OCI-LY7 (cell line): ENCODE data around the gene BZW1. TPM values are rescaled to one million over a fixed set of nuclear protein-coding genes. Genes with fewer than 3 reads are reported as not detected.

Experiments
- BruUV-seq: library from RNA; stranded (reverse); fragments of 400-500 nt; replicated peaks from 2 replicates; lab custom pipeline; 2021; lab: Mats Ljungman, UMichigan
- CTCF ChIA-PET: fragments of 300-600 bp; sonication (Branson Sonifier 250); formaldehyde crosslinking; loops from one replicate; lab custom pipeline; 2022; ENCODE audit warnings: antibody characterized with exemption; ENCODE audit not compliant: unreplicated experiment; lab: Charles Lee
- POLR2A ChIA-PET: fragments of 300-600 bp; sonication (Branson Sonifier 250); formaldehyde crosslinking; loops from one replicate; lab custom pipeline; 2022; ENCODE audit warnings: antibody characterized with exemption; lab: Charles Lee
- DNase-seq: peaks from one replicate; pipeline ENCODE4 v3.0.0-alpha.2; 2015; ENCODE audit warnings: low spot score
- H2AFZ ChIP-seq: fragments of 200-600 bp; sonication (generic), shearing (Covaris generic); 2 replicates; pipeline ENCODE4 v1.6.1; 2014; ENCODE audit warnings: mild to moderate bottlenecking, antibody characterized with exemption, low read length, moderate library complexity
- H3K27ac ChIP-seq: fragments of 200-600 bp; sonication (generic); 2 replicates; pipeline ENCODE4 v1.5.1; 2014; ENCODE audit warnings: mixed run types, low read depth, mild to moderate bottlenecking, moderate library complexity, low read length, inconsistent platforms; ENCODE audit not compliant: poor library complexity, severe bottlenecking
- H3K36me3 ChIP-seq: fragments of 200-600 bp; sonication (generic); 2 replicates; pipeline ENCODE4 v1.6.1; 2014; ENCODE audit warnings: mild to moderate bottlenecking, antibody characterized with exemption, low read length, moderate library complexity, mixed read lengths; ENCODE audit not compliant: insufficient read depth
- H3K4me1 ChIP-seq: fragments of 200-600 bp; sonication (generic); 2 replicates; pipeline ENCODE4 v1.5.1; 2014; ENCODE audit warnings: mild to moderate bottlenecking, low read length; ENCODE audit not compliant: insufficient read depth, poor library complexity, severe bottlenecking
- H3K4me2 ChIP-seq: fragments of 200-600 bp; sonication (generic); 2 replicates; pipeline ENCODE4 v1.6.1; 2014; ENCODE audit warnings: mild to moderate bottlenecking, low read length
- H3K4me3 ChIP-seq: fragments of 200-600 bp; sonication (generic); 2 replicates; pipeline ENCODE4 v1.5.1; 2014; ENCODE audit warnings: mild to moderate bottlenecking, low read depth, low read length; ENCODE audit not compliant: poor library complexity, severe bottlenecking
- H3K79me2 ChIP-seq: fragments of 200-600 bp; sonication (generic); 2 replicates; pipeline ENCODE4 v1.6.1; 2016; ENCODE audit warnings: low read depth, mild to moderate bottlenecking, low read length, moderate library complexity, mixed read lengths; ENCODE audit not compliant: insufficient read depth
- H3K9me2 ChIP-seq: fragments of 200-600 bp; sonication (generic); 2 replicates; pipeline ENCODE4 v1.6.1; 2016; ENCODE audit warnings: mild to moderate bottlenecking, low read length, mixed read lengths; ENCODE audit not compliant: insufficient read depth
- H3K9me3 ChIP-seq: fragments of 200-600 bp; sonication (generic); 2 replicates; pipeline ENCODE4 v1.6.1; 2014; ENCODE audit warnings: mild to moderate bottlenecking, mixed run types, low read length, mixed read lengths
- H4K20me1 ChIP-seq: fragments of 200-600 bp; sonication (generic); 2 replicates; pipeline ENCODE4 v1.6.1; 2014; ENCODE audit warnings: mild to moderate bottlenecking, antibody characterized with exemption, low read length, moderate library complexity, mixed read lengths; ENCODE audit not compliant: insufficient read depth
- EZH2phosphoT487 ChIP-seq: fragments of 200-600 bp; sonication (generic); IDR thresholded peaks from 2 replicates; pipeline ENCODE4 v1.6.1; 2018; ENCODE audit warnings: low read depth, borderline replicate concordance, mild to moderate bottlenecking, mixed run types, antibody characterized with exemption, low read length, moderate library complexity, mixed read lengths
- intact Hi-C: fragments of 100-400 bp; cut with micrococcal nuclease; formaldehyde crosslinking; loops from one replicate; pipeline ENCODE4 v1.10.0; 2022; ENCODE audit not compliant: unreplicated experiment
- total RNA-seq, 2 experiments: library from RNA; depleted of rRNA in 1 of 2; stranded (reverse); fragments of >200 nt in 1 of 2; shearing (Covaris generic) in 1 of 2; gene quantifications; 2 replicates each; pipeline ENCODE4 v1.2.3, GENCODE V29; 2014 to 2022
- TF ChIP-seq, protein P1 (sequence below): fragments of 200-600 bp; sonication (generic); conservative IDR thresholded peaks from 2 replicates; pipeline ENCODE4 v1.5.1; 2014; ENCODE audit warnings: mild to moderate bottlenecking, antibody characterized with exemption, low read length, moderate library complexity, mixed read lengths

Gene BZW1
- total RNA-seq, 2 experiments from 2014 or later: 180 to 183 TPM

GRCh38 chr2:200767111-200767885, 44.4 kb upstream of the BZW1 start:
- H3K9me3 ChIP-seq: no peaks in the 10 kb centered on the region
- ChIA-PET POLR2A (interaction anchor here (0.7 kb wide), 1 partner anchor 763 kb away, joined by 4 read pairs; no protein-coding TSS in a partner anchor), CTCF (no interaction called here)
- no peaks in the 10 kb centered on the region for H3K36me3 ChIP-seq
- no peaks in the 10 kb centered on the region for H3K79me2 ChIP-seq
- intact Hi-C loops: no loop called here
- H3K4me3 ChIP-seq: no peak overlapping the region
- H2AFZ ChIP-seq: no peak overlapping the region
- no peaks in the 10 kb centered on the region for H3K4me1 ChIP-seq
- H3K9me2 ChIP-seq: no peaks in the 10 kb centered on the region
- no TSS peak for BruUV-seq
- no peaks in the 10 kb centered on the region for H4K20me1 ChIP-seq
- H3K4me2 ChIP-seq: no peak overlapping the region
- H3K27ac ChIP-seq: no peak overlapping the region
- DNase-seq: no peak
- no peak for TF ChIP-seq EZH2phosphoT487
- TF ChIP-seq, protein P1, sequence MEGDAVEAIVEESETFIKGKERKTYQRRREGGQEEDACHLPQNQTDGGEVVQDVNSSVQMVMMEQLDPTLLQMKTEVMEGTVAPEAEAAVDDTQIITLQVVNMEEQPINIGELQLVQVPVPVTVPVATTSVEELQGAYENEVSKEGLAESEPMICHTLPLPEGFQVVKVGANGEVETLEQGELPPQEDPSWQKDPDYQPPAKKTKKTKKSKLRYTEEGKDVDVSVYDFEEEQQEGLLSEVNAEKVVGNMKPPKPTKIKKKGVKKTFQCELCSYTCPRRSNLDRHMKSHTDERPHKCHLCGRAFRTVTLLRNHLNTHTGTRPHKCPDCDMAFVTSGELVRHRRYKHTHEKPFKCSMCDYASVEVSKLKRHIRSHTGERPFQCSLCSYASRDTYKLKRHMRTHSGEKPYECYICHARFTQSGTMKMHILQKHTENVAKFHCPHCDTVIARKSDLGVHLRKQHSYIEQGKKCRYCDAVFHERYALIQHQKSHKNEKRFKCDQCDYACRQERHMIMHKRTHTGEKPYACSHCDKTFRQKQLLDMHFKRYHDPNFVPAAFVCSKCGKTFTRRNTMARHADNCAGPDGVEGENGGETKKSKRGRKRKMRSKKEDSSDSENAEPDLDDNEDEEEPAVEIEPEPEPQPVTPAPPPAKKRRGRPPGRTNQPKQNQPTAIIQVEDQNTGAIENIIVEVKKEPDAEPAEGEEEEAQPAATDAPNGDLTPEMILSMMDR: no peak

DNA sequence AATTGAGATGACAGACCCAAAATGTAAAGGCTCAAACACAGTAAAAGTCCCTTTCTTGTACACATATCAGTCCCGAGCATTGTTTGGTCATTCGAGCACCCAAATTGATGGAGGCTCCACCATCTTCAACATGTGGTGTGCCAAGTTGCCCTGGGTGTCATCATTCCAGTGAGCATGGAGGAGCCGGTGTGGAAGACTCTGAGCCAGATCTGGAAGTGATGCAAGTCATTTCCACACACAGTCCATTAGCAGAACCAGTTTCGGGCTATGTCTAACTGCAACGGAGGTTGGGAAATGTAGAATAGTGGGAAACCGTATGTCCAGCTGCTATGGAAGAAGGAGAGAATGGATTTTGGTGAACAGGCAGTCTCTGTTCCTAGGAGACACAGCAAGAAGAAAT, 40.9 kb upstream of the BZW1 start:
- no peak overlapping the region for H2AFZ ChIP-seq

More for the DNA sequence above, 40.9 kb upstream of the BZW1 start:
- Histone ChIP-seq H3K9me3 (no peaks in the 10 kb centered on the region), H3K4me2 (no peak overlapping the region), H3K79me2 (no peaks in the 10 kb centered on the region), H3K36me3 (no peaks in the 10 kb centered on the region), H3K27ac (no peak overlapping the region), H3K4me1 (no peaks in the 10 kb centered on the region), H3K4me3 (no peak overlapping the region), H3K9me2 (no peaks in the 10 kb centered on the region), H4K20me1 (no peaks in the 10 kb centered on the region)
- no peak for DNase-seq
- BruUV-seq: no TSS peak
- intact Hi-C loops: no loop called here
- ChIA-PET POLR2A (interaction anchor here (0.6 kb wide), 2 partner anchors 30 to 647 kb away, joined by 3 read pairs; no protein-coding TSS in a partner anchor), CTCF (no interaction called here)
- TF ChIP-seq EZH2phosphoT487: no peak
- TF ChIP-seq, protein P1: no peak
